Activated T-helper 17 cell treated with anti-CD3 and anti-CD28 coated beads, Interleukin-2, amount 50 U/mL, for 72 hours (primary cell): Measurements from ENCODE around the gene GRM4. TPM values are rescaled to one million over a fixed set of nuclear protein-coding genes. Genes with fewer than 3 reads are reported as not detected.

Experiments
- ATAC-seq: fragments of 150-1000 bp; cut with Tn5 transposase; replicated peaks from 2 replicates; pipeline ENCODE4 v1.10.0; 2021; ENCODE audit warnings: mild to moderate bottlenecking, moderate library complexity
- H3K27ac Mint-ChIP-seq: one replicate; pipeline ENCODE4 v1.8.0; 2022; ENCODE audit warnings: mixed read lengths
- H3K27me3 Mint-ChIP-seq: one replicate; pipeline ENCODE4 v1.8.0; 2022; ENCODE audit warnings: mixed read lengths
- H3K36me3 Mint-ChIP-seq: one replicate; pipeline ENCODE4 v1.8.0; 2022; ENCODE audit warnings: low read depth, mild to moderate bottlenecking, mixed read lengths
- H3K4me1 Mint-ChIP-seq: one replicate; pipeline ENCODE4 v1.8.0; 2022; ENCODE audit warnings: mixed read lengths
- H3K4me3 Mint-ChIP-seq: one replicate; pipeline ENCODE4 v1.8.0; 2022; ENCODE audit warnings: mild to moderate bottlenecking, mixed read lengths
- H3K9me3 Mint-ChIP-seq: one replicate; pipeline ENCODE4 v1.8.0; 2022; ENCODE audit warnings: mixed read lengths
- total RNA-seq, 2 donors: library from RNA; stranded (reverse); gene quantifications; one replicate each; pipeline ENCODE4 v1.2.3, GENCODE V29; 2022

Gene GRM4
- total RNA-seq, 2 donors from 2014 or later: not detected

GRCh38 chr6:34080357-34080756, 65.5 kb downstream of the GRM4 start:
- Mint-ChIP-seq H3K9me3 (no peaks in the 10 kb centered on the region), H3K27me3 (peaks cover 10% of the 10 kb centered on the region), H3K4me3 (no peak overlapping the region), H3K27ac (no peak overlapping the region), H3K4me1 (no peaks in the 10 kb centered on the region), H3K36me3 (no peaks in the 10 kb centered on the region)
- no peak for ATAC-seq

GRCh38 chr6:34079899-34080298, 66.0 kb downstream of the GRM4 start:
- no peaks in the 10 kb centered on the region for H3K9me3 Mint-ChIP-seq
- no peak overlapping the region for H3K4me3 Mint-ChIP-seq
- no peak overlapping the region for H3K27ac Mint-ChIP-seq
- ATAC-seq: no peak
- H3K27me3 Mint-ChIP-seq: peaks cover 10% of the 10 kb centered on the region
- no peaks in the 10 kb centered on the region for H3K36me3 Mint-ChIP-seq
- H3K4me1 Mint-ChIP-seq: no peaks in the 10 kb centered on the region

- Mint-ChIP-seq H3K27me3 (peaks cover 10% of the 10 kb centered on the region), H3K9me3 (no peaks in the 10 kb centered on the region), H3K36me3 (no peaks in the 10 kb centered on the region), H3K4me1 (no peaks in the 10 kb centered on the region), H3K27ac (no peak overlapping the region), H3K4me3 (no peak overlapping the region)
- ATAC-seq: no peak
These were observed 70.0 kb downstream of the GRM4 start for GRCh38 chr6:34075906-34076305.

GRCh38 chr6:34074064-34074742, 71.7 kb downstream of the GRM4 start:
- Mint-ChIP-seq H3K9me3 (no peaks in the 10 kb centered on the region), H3K4me1 (no peaks in the 10 kb centered on the region), H3K36me3 (no peaks in the 10 kb centered on the region), H3K27ac (no peak overlapping the region), H3K4me3 (no peak overlapping the region), H3K27me3 (peaks cover 5% of the 10 kb centered on the region)
- ATAC-seq: no peak

DNA sequence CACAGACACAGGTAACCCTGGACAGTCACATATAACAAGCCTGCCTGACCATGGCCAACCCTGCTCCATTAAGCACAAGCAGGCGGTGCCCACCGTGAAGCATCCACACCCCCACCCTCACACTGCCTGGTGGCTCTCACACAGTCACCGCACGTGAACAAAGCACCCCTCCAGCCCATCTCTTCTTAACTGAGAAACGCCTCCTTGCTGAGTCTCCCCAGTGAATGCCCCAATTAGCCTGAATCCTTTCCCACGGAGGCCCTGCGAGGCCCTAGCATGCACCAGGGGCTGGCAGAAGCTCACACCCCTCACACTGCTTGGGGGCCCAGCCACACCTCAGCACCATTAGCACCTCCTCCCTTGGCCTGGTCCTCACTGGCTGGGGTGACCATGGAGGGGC, 72.3 kb downstream of the GRM4 start:
- Mint-ChIP-seq H3K36me3 (no peaks in the 10 kb centered on the region), H3K27me3 (no peaks in the 10 kb centered on the region), H3K4me3 (no peak overlapping the region)

GRCh38 chr6:34072727-34073126, 73.2 kb downstream of the GRM4 start:
- no peaks in the 10 kb centered on the region for H3K36me3 Mint-ChIP-seq
- no peak for ATAC-seq

More for the DNA sequence above, 72.3 kb downstream of the GRM4 start:
- Mint-ChIP-seq H3K9me3 (no peaks in the 10 kb centered on the region), H3K27ac (no peak overlapping the region), H3K4me1 (no peaks in the 10 kb centered on the region)
- no peak for ATAC-seq

DNA sequence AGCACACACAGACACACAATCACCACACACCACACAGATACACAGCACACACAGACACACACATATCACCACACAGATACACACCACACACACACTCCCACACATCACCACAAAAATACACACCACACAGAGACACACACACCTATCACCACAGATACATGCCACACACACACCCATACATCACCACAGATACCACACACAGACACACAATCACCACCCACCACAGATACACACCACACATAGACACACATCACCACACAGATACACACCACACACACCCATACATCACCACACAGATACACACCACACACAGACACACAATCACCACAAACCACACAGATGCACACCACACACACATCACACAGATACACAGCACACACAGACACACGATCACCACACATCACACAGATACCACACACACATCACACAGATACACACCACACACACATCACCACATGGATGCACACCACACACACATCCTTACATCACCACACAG, 74.0 kb downstream of the GRM4 start:
- Mint-ChIP-seq H3K4me1 (no peaks in the 10 kb centered on the region), H3K9me3 (no peaks in the 10 kb centered on the region), H3K4me3 (no peak overlapping the region), H3K36me3 (no peaks in the 10 kb centered on the region), H3K27me3 (no peaks in the 10 kb centered on the region), H3K27ac (no peak overlapping the region)
- no peak for ATAC-seq

More at GRCh38 chr6:34072727-34073126, 73.2 kb downstream of the GRM4 start:
- Mint-ChIP-seq H3K4me1 (no peaks in the 10 kb centered on the region), H3K4me3 (no peak overlapping the region), H3K27me3 (no peaks in the 10 kb centered on the region), H3K9me3 (no peaks in the 10 kb centered on the region), H3K27ac (no peak overlapping the region)

- ATAC-seq: no peak
- no peaks in the 10 kb centered on the region for H3K4me1 Mint-ChIP-seq
- no peak overlapping the region for H3K4me3 Mint-ChIP-seq
- no peak overlapping the region for H3K27ac Mint-ChIP-seq
- H3K9me3 Mint-ChIP-seq: no peaks in the 10 kb centered on the region
- H3K27me3 Mint-ChIP-seq: no peaks in the 10 kb centered on the region
- H3K36me3 Mint-ChIP-seq: no peaks in the 10 kb centered on the region
These were observed 74.6 kb downstream of the GRM4 start for GRCh38 chr6:34071136-34071883.

DNA sequence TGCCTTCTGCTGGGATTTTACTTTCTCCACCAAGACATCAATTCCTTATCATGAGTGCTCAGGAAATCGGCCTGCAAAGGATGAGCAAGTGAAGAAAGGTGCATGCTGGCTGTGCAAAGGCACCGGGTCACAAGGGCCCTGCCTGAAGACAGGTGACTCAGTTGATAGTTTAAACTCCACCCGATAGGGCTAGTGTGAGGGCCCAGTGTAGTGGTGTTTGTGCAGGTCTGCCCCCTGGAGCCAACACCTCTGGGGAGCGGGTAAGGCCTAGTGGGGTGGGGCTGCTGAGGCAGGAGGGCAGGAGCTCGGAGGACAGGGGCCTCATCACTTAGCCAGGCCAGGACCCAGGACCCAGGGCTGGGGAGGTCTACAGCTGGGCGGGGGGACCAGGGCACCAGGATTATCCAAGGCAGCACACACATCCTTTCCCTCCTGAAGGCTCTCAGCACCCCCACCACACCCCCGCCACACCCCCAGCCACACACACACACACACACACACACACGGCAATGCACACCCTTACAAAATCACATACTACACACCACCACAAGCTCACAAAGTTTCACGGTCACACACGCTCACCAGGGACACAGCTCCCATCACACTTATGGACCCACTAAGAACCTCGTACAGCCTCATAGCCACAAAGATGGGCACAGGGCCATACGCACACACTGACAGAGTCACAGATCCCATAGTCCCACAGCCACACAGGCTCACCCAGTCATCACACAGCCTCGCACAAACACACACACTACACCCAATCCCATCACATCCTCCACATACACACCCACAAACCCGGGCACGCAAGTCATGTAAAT, 75.4 kb downstream of the GRM4 start:
- ATAC-seq: peak; percentile 20
- no peak overlapping the region for H3K4me3 Mint-ChIP-seq

GRCh38 chr6:34068462-34069044, 77.3 kb downstream of the GRM4 start:
- no peak overlapping the region for H3K4me3 Mint-ChIP-seq
- H3K36me3 Mint-ChIP-seq: no peaks in the 10 kb centered on the region
- H3K27ac Mint-ChIP-seq: no peak overlapping the region
- no peaks in the 10 kb centered on the region for H3K4me1 Mint-ChIP-seq
- no peaks in the 10 kb centered on the region for H3K9me3 Mint-ChIP-seq
- no peaks in the 10 kb centered on the region for H3K27me3 Mint-ChIP-seq
- ATAC-seq: no peak

More for the DNA sequence above, 75.4 kb downstream of the GRM4 start:
- Mint-ChIP-seq H3K36me3 (no peaks in the 10 kb centered on the region), H3K27me3 (no peaks in the 10 kb centered on the region), H3K9me3 (no peaks in the 10 kb centered on the region), H3K27ac (no peak overlapping the region), H3K4me1 (no peaks in the 10 kb centered on the region)

GRCh38 chr6:34067814-34068213, 78.1 kb downstream of the GRM4 start:
- no peaks in the 10 kb centered on the region for H3K27me3 Mint-ChIP-seq
- H3K4me1 Mint-ChIP-seq: no peaks in the 10 kb centered on the region
- no peak overlapping the region for H3K27ac Mint-ChIP-seq
- no peak overlapping the region for H3K4me3 Mint-ChIP-seq
- H3K36me3 Mint-ChIP-seq: no peaks in the 10 kb centered on the region
- H3K9me3 Mint-ChIP-seq: no peaks in the 10 kb centered on the region
- ATAC-seq: no peak

DNA sequence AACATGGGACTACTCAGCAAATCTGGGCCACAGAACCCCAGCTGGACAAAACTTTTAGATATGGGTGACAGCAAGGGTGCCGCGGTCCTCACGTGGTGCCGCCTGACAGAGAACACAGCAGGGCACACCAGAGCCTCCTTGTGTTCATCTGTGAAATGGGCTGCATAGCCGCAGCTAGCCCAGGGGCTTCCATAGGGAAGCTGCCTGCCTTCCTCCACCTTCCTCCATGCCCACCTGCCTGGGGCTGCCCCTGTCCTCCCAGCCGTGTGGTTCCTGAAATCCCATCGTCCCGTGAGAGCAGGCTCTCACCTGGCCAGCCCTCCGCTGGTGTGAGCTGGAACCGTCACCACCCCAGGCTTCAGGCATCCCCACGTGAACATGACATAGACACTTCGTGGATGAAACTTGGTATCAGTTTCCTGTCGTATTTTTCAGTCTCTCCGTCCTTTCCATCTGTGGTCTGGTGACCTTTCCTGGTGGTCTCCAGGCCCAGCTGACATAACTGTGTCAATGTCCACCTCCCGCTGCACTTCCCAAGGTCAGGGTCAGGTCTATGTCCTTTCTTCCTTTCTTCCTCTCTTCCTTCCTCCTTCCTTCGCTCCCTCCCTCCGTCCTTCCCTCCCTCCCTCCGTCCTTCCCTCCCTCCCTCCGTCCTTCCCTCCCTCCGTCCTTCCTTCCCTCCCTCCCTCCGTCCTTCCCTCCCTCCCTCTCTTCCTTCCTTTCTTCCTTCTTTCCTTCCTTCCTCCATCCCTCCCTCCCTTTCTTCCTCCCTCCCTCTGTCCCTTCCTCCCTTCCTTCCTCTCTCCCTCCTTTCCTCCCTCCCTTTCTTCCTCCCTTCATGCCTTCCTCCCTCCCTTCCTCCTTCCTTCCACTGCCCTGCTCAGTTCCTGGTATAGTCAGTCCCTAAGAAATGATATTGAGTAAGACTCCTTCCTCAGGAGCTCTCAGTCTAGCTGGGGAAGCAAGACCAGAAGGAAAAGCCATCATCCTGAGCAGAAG, 78.8 kb downstream of the GRM4 start:
- Mint-ChIP-seq H3K4me3 (no peak overlapping the region), H3K36me3 (no peaks in the 10 kb centered on the region), H3K27me3 (no peaks in the 10 kb centered on the region), H3K27ac (no peak overlapping the region), H3K4me1 (no peaks in the 10 kb centered on the region), H3K9me3 (no peaks in the 10 kb centered on the region)
- no peak for ATAC-seq

GRCh38 chr6:34066218-34066571, 79.7 kb downstream of the GRM4 start:
- no peaks in the 10 kb centered on the region for H3K4me1 Mint-ChIP-seq
- no peaks in the 10 kb centered on the region for H3K9me3 Mint-ChIP-seq
- ATAC-seq: no peak
- H3K27me3 Mint-ChIP-seq: no peaks in the 10 kb centered on the region
- no peak overlapping the region for H3K27ac Mint-ChIP-seq
- no peaks in the 10 kb centered on the region for H3K36me3 Mint-ChIP-seq
- H3K4me3 Mint-ChIP-seq: no peak overlapping the region
